GM15510 (cell line): ENCODE measurements around the gene RANBP10.

Source experiments
- POLR2A ChIP-seq: IDR thresholded peaks from 3 replicates; pipeline ENCODE4 v1.6.1; 2011; ENCODE audit warnings: borderline replicate concordance; ENCODE audit not compliant: insufficient read length; ENCODE audit errors: extremely low read depth

The RANBP10 gene

GRCh38 chr16:67801883-67802282 lies 4.5 kb downstream of the RANBP10 start:
- TF ChIP-seq POLR2A, result no peak

GRCh38 chr16:67801241-67801640 lies 5.1 kb downstream of the RANBP10 start:
- no peak for TF ChIP-seq POLR2A

GRCh38 chr16:67800338-67800926 lies 5.9 kb downstream of the RANBP10 start:
- no peak for TF ChIP-seq POLR2A

- no peak for TF ChIP-seq POLR2A
Observed at GRCh38 chr16:67796099-67796718, 10.2 kb downstream of the RANBP10 start.

GRCh38 chr16:67790071-67790470 lies 16.3 kb downstream of the RANBP10 start:
- no peak for TF ChIP-seq POLR2A

- no peak for TF ChIP-seq POLR2A
Observed at GRCh38 chr16:67786491-67786890, 19.9 kb downstream of the RANBP10 start.

GRCh38 chr16:67783353-67783725 lies 23.0 kb downstream of the RANBP10 start:
- TF ChIP-seq POLR2A, result no peak

GRCh38 chr16:67782567-67783352 lies 23.6 kb downstream of the RANBP10 start:
- no peak for TF ChIP-seq POLR2A

- no peak for TF ChIP-seq POLR2A
Observed at GRCh38 chr16:67781565-67781921, 24.8 kb downstream of the RANBP10 start.

GRCh38 chr16:67780847-67781564 lies 25.4 kb downstream of the RANBP10 start:
- TF ChIP-seq POLR2A, result no peak

- no peak for TF ChIP-seq POLR2A
Observed at GRCh38 chr16:67779256-67780014, 26.9 kb downstream of the RANBP10 start.

GRCh38 chr16:67775273-67775672 lies 31.1 kb downstream of the RANBP10 start:
- TF ChIP-seq POLR2A, result no peak

- TF ChIP-seq POLR2A, result no peak
Observed at GRCh38 chr16:67774457-67774853, 31.9 kb downstream of the RANBP10 start.
